PC-9 (cell line): ENCODE results near the gene DAZAP2. TPM values are rescaled to one million over a fixed set of nuclear protein-coding genes. Genes with fewer than 3 reads are reported as not detected.
A peak's percentile ranks its signal among the peaks of the same experiment; 100 is the strongest.
"Not testable (repeated sequence)": the region's sequence is repeated elsewhere in the genome, so short reads cannot be mapped to it uniquely, and the experiment has no call there.

Experiments
- BruUV-seq: library from RNA; stranded (reverse); fragments of 400-500 nt; replicated peaks from 2 replicates; lab custom pipeline; 2021; lab: Mats Ljungman, UMichigan
- CTCF ChIA-PET: fragments of 300-600 bp; sonication (Branson Sonifier 250); formaldehyde crosslinking; loops from one replicate; lab custom pipeline; 2022; ENCODE audit warnings: antibody characterized with exemption; lab: Charles Lee
- POLR2A ChIA-PET: fragments of 300-600 bp; sonication (Branson Sonifier 250); formaldehyde crosslinking; loops from one replicate; lab custom pipeline; 2022; ENCODE audit warnings: antibody characterized with exemption; ENCODE audit not compliant: unreplicated experiment; lab: Charles Lee
- DNase-seq, 2 experiments: peaks; one replicate each; pipeline versions ENCODE4 v3.0.0 to v3.0.0-alpha.2; 2015 to 2022; ENCODE audit warnings: mixed read lengths in 1 of 2
- H2AFZ ChIP-seq: fragments of 200-600 bp; sonication (generic); 2 replicates; pipeline ENCODE4 v1.8.1; 2017; ENCODE audit warnings: antibody characterized with exemption
- H3F3A ChIP-seq: fragments of 200-600 bp; sonication (generic); 2 replicates; pipeline ENCODE4 v1.8.1; 2017; ENCODE audit warnings: antibody characterized with exemption, mild to moderate bottlenecking, low read depth; ENCODE audit not compliant: insufficient read depth
- H3K27ac ChIP-seq: fragments of 200-600 bp; sonication (generic); 2 replicates; pipeline ENCODE4 v1.6.1; 2016; ENCODE audit warnings: mixed run types
- H3K27me3 ChIP-seq: fragments of 200-600 bp; sonication (generic); 2 replicates; pipeline ENCODE4 v1.6.1; 2016; ENCODE audit warnings: low read depth, mixed run types; ENCODE audit not compliant: insufficient read depth
- H3K36me3 ChIP-seq: fragments of 200-600 bp; sonication (generic); 2 replicates; pipeline ENCODE4 v1.6.1; 2016; ENCODE audit warnings: low read depth, mixed run types
- H3K4me1 ChIP-seq: fragments of 200-600 bp; sonication (generic); replicated peaks from 2 replicates; pipeline ENCODE4 v1.6.1; 2016; ENCODE audit warnings: mixed run types; ENCODE audit not compliant: insufficient read depth
- H3K4me2 ChIP-seq: fragments of 200-600 bp; sonication (generic); 2 replicates; pipeline ENCODE4 v1.6.1; 2017; ENCODE audit warnings: mixed run types
- H3K4me3 ChIP-seq: fragments of 200-600 bp; sonication (generic); 2 replicates; pipeline ENCODE4 v1.6.1; 2016; ENCODE audit warnings: mixed run types
- H3K79me2 ChIP-seq: fragments of 200-600 bp; sonication (generic); 2 replicates; pipeline ENCODE4 v1.6.1; 2017; ENCODE audit warnings: low read depth, mixed run types
- H3K9me2 ChIP-seq: fragments of 200-600 bp; sonication (generic); 2 replicates; pipeline ENCODE4 v1.8.1; 2017; ENCODE audit warnings: mild to moderate bottlenecking; ENCODE audit not compliant: insufficient read depth
- H3K9me3 ChIP-seq: fragments of 200-600 bp; sonication (generic); 2 replicates; pipeline ENCODE4 v1.8.1; 2016; ENCODE audit warnings: low read depth; ENCODE audit not compliant: insufficient read depth
- H4K20me1 ChIP-seq: fragments of 200-600 bp; sonication (generic); 2 replicates; pipeline ENCODE4 v1.8.1; 2017; ENCODE audit not compliant: insufficient read depth
- EZH2 ChIP-seq: fragments of 200-600 bp; sonication (generic); IDR thresholded peaks from 2 replicates; pipeline ENCODE4 v1.8.0; 2017; ENCODE audit warnings: antibody characterized with exemption, low read depth
- intact Hi-C: fragments of 100-400 bp; cut with micrococcal nuclease; formaldehyde crosslinking; loops from one replicate; pipeline ENCODE4 v1.10.0; 2022; ENCODE audit not compliant: unreplicated experiment
- total RNA-seq: library from RNA; stranded (reverse); gene quantifications from 2 replicates; pipeline ENCODE4 v1.2.3, GENCODE V29; 2021
- TF ChIP-seq, protein P1 (sequence below): fragments of 200-600 bp; sonication (generic); conservative IDR thresholded peaks from 2 replicates; pipeline ENCODE4 v1.6.1; 2017; ENCODE audit warnings: mixed run types, antibody characterized with exemption, mild to moderate bottlenecking, moderate library complexity

DAZAP2 gene
- total RNA-seq, 1 experiment from 2014 or later, result 154 TPM

- no peaks in the 10 kb centered on the region for H4K20me1 ChIP-seq
- CTCF ChIA-PET, result no interaction called here
- BruUV-seq, result no TSS peak
- H3K27ac ChIP-seq, result no peak overlapping the region
- H3K4me2 ChIP-seq, result peak overlapping the region; percentile 92; the same call in 1 of the 2 replicates
- DNase-seq, result no peak
- no peaks in the 10 kb centered on the region for H3K79me2 ChIP-seq
- POLR2A ChIA-PET, result no interaction called here
- H2AFZ ChIP-seq, result no peak overlapping the region
- H3F3A ChIP-seq, result peaks cover 12% of the 10 kb centered on the region; the same call in 1 of the 2 replicates
- no peak overlapping the region for H3K4me3 ChIP-seq
- intact Hi-C loops, result no loop called here
- no peaks in the 10 kb centered on the region for H3K9me2 ChIP-seq
- TF ChIP-seq, protein P1, sequence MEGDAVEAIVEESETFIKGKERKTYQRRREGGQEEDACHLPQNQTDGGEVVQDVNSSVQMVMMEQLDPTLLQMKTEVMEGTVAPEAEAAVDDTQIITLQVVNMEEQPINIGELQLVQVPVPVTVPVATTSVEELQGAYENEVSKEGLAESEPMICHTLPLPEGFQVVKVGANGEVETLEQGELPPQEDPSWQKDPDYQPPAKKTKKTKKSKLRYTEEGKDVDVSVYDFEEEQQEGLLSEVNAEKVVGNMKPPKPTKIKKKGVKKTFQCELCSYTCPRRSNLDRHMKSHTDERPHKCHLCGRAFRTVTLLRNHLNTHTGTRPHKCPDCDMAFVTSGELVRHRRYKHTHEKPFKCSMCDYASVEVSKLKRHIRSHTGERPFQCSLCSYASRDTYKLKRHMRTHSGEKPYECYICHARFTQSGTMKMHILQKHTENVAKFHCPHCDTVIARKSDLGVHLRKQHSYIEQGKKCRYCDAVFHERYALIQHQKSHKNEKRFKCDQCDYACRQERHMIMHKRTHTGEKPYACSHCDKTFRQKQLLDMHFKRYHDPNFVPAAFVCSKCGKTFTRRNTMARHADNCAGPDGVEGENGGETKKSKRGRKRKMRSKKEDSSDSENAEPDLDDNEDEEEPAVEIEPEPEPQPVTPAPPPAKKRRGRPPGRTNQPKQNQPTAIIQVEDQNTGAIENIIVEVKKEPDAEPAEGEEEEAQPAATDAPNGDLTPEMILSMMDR, result no peak
- no peak for TF ChIP-seq EZH2
- no peaks in the 10 kb centered on the region for H3K36me3 ChIP-seq
- no peaks in the 10 kb centered on the region for H3K9me3 ChIP-seq
- H3K4me1 ChIP-seq, result peaks cover 9% of the 10 kb centered on the region
- H3K27me3 ChIP-seq, result no peaks in the 10 kb centered on the region
Measured at GRCh38 chr12:51219322-51219721, 19.3 kb upstream of the DAZAP2 start.

DNA sequence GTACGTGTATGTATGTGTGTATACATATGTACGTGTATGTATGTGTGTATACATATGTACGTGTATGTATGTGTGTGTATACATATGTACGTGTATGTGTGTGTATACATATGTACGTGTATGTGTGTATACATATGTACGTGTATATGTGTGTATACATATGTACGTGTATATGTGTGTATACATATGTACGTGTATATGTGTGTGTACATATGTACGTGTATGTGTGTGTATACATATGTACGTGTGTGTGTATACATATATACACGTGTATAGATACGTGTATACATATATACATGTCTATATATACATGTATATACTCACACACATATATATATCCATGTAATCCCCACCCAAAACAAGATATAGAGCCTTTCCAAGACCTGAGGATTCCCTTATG lies 18.8 kb upstream of the DAZAP2 start:
- H3K4me1 ChIP-seq, H3K4me2 ChIP-seq, H3K4me3 ChIP-seq, BruUV-seq, H3K27ac ChIP-seq, H3K79me2 ChIP-seq, H3K27me3 ChIP-seq, H3K9me3 ChIP-seq, H4K20me1 ChIP-seq, POLR2A ChIA-PET, H2AFZ ChIP-seq, intact Hi-C loops, H3K36me3 ChIP-seq, DNase-seq, H3K9me2 ChIP-seq, CTCF ChIA-PET: not testable (repeated sequence)
- H3F3A ChIP-seq, result peaks cover 12% of the 10 kb centered on the region; the same call in 1 of the 2 replicates

DNA sequence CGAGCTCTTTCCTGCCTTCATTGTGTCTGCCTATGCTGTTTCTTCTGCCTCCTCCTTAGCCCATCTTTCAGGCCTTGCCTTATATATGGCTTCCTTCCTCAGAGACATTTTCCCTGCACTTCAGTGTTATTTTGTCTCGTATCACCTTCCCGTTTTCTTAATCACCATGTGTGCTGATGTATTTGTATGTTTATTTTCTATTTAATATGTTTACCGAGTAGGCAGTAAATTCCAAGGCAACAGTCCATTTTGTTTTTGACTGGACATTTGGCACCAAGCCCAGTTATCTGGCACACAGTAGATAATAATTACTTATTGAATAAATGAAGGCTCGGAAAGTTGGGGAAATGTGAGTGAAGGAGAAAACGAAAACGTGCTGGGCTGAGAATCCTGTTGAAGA lies 16.2 kb upstream of the DAZAP2 start:
- TF ChIP-seq EZH2, result no peak
- TF ChIP-seq, protein P1, result no peak
- H3K27ac ChIP-seq, result no peak overlapping the region
- intact Hi-C loops, result no loop called here
- no peaks in the 10 kb centered on the region for H3K9me3 ChIP-seq
- CTCF ChIA-PET, result no interaction called here
- no peak overlapping the region for H3K4me3 ChIP-seq
- H4K20me1 ChIP-seq, result no peaks in the 10 kb centered on the region
- no peaks in the 10 kb centered on the region for H3K9me2 ChIP-seq
- no TSS peak for BruUV-seq
- H3K4me2 ChIP-seq, result no peak overlapping the region
- H2AFZ ChIP-seq, result no peak overlapping the region
- H3K4me1 ChIP-seq, result peaks cover 9% of the 10 kb centered on the region
- no peak for DNase-seq
- H3F3A ChIP-seq, result no peaks in the 10 kb centered on the region
- no peaks in the 10 kb centered on the region for H3K27me3 ChIP-seq
- no peaks in the 10 kb centered on the region for H3K36me3 ChIP-seq
- no peaks in the 10 kb centered on the region for H3K79me2 ChIP-seq
- POLR2A ChIA-PET, result no interaction called here

- BruUV-seq, result no TSS peak
- H3K27ac ChIP-seq, result no peak overlapping the region
- intact Hi-C loops, result no loop called here
- TF ChIP-seq, protein P1, result no peak
- no peak for TF ChIP-seq EZH2
- ChIA-PET CTCF (no interaction called here), POLR2A (no interaction called here)
- no peak overlapping the region for H3K4me2 ChIP-seq
- no peak for DNase-seq
- no peaks in the 10 kb centered on the region for H3K36me3 ChIP-seq
- H3K9me2 ChIP-seq, result no peaks in the 10 kb centered on the region
- H2AFZ ChIP-seq, result no peak overlapping the region
- H3K27me3 ChIP-seq, result no peaks in the 10 kb centered on the region
- no peaks in the 10 kb centered on the region for H3K79me2 ChIP-seq
- no peak overlapping the region for H3K4me3 ChIP-seq
- H3K4me1 ChIP-seq, result no peaks in the 10 kb centered on the region
- H4K20me1 ChIP-seq, result no peaks in the 10 kb centered on the region
- H3K9me3 ChIP-seq, result no peaks in the 10 kb centered on the region
- H3F3A ChIP-seq, result no peaks in the 10 kb centered on the region
Measured at GRCh38 chr12:51224625-51225024, 14.0 kb upstream of the DAZAP2 start.
